Measurements from ENCODE around the gene UIMC1.

DNA sequence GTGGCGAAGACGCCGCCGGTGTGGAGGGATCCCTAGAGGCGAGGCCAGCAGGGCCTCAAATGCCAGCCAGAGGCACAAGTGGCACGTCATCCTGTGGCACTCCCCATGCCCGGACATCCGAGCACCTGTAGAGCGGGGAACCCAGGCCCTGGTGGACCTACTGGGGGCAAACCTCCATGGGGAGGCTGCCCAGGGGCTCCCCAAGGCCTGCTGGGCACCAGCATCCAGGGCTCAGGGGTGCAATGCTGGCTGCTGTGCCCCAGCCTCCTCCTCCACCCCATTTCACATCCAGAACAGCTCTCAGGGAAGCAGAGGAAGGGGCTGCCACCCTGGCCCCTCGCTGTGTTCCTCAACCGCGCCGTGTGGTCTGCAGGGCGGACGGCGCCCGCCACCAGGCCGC, 151.0 kb downstream of the UIMC1 start:
- TF ChIP-seq, protein P1, sequence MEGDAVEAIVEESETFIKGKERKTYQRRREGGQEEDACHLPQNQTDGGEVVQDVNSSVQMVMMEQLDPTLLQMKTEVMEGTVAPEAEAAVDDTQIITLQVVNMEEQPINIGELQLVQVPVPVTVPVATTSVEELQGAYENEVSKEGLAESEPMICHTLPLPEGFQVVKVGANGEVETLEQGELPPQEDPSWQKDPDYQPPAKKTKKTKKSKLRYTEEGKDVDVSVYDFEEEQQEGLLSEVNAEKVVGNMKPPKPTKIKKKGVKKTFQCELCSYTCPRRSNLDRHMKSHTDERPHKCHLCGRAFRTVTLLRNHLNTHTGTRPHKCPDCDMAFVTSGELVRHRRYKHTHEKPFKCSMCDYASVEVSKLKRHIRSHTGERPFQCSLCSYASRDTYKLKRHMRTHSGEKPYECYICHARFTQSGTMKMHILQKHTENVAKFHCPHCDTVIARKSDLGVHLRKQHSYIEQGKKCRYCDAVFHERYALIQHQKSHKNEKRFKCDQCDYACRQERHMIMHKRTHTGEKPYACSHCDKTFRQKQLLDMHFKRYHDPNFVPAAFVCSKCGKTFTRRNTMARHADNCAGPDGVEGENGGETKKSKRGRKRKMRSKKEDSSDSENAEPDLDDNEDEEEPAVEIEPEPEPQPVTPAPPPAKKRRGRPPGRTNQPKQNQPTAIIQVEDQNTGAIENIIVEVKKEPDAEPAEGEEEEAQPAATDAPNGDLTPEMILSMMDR (conservative IDR thresholded peaks at IDR 0.05; ENCODE audit: low read depth, low read length), result no peak
- no peak for TF ChIP-seq EZH2 (IDR thresholded peaks at IDR 0.05; ENCODE audit: borderline replicate concordance, low read depth, low read length, poor library complexity, severe bottlenecking)

Measured in A673 (cell line).